Vagina (tissue), 2 donors: ENCODE data around the gene ZNF280C.
A peak's percentile ranks its signal among the peaks of the same experiment; 100 is the strongest.

Experiments used
- CTCF ChIP-seq, 3 experiments: fragments of 450-650 bp in 2 of 3; fragments of 200-600 bp in 1 of 3; sonication (generic) in 1 of 3; IDR thresholded peaks; one replicate each; pipeline ENCODE4 v1.5.1; 2017 to 2019; ENCODE audit warnings: antibody characterized with exemption in 3 of 3, mild to moderate bottlenecking in 2 of 3, moderate library complexity in 2 of 3
- POLR2A ChIP-seq, 2 donors: fragments of 450-650 bp; IDR thresholded peaks; one replicate each; pipeline ENCODE4 v1.6.1; 2017; ENCODE audit warnings: antibody characterized with exemption in 2 of 2, mild to moderate bottlenecking in 2 of 2, moderate library complexity in 2 of 2
- POLR2AphosphoS5 ChIP-seq, 2 donors: sonication (generic); formaldehyde crosslinking; IDR thresholded peaks; one replicate each; pipeline ENCODE4 v1.9.0; 2017; ENCODE audit warnings: antibody characterized with exemption in 2 of 2, mild to moderate bottlenecking in 2 of 2, low read depth in 1 of 2; ENCODE audit not compliant: insufficient read depth in 1 of 2

GRCh38 chrX:130268449-130269170 lies at the start of gene ZNF280C:
- TF ChIP-seq POLR2A (IDR thresholded peaks at IDR 0.05): peak in 1 of 2 donors; percentile 45
- no peak for TF ChIP-seq CTCF (IDR thresholded peaks at IDR 0.05)
- TF ChIP-seq POLR2AphosphoS5 (IDR thresholded peaks at IDR 0.05; ENCODE audit: insufficient read depth in 1 of 2, low read depth in 1 of 2): peak; percentile 50 to 81
